Spleen (tissue), 7 donors: ENCODE data around the gene MXD3.

Source experiments
- POLR2A ChIP-seq, 3 donors: fragments of 450-650 bp; IDR thresholded peaks; one replicate each; pipeline ENCODE4 v1.5.1; 2017; ENCODE audit warnings: antibody characterized with exemption in 3 of 3, mild to moderate bottlenecking in 1 of 3
- TF ChIP-seq, protein P1 (sequence below), 11 experiments: fragments of 200-600 bp in 7 of 11; fragments of 450-650 bp in 4 of 11; sonication (generic) in 4 of 11; IDR thresholded peaks in 8 of 11; conservative IDR thresholded peaks in 3 of 11; 1 replicate in 7 of 11; 2 replicates in 4 of 11; pipeline versions ENCODE4 v1.4.0 to v1.8.0; 2016 to 2021; ENCODE audit warnings: antibody characterized with exemption in 11 of 11, inconsistent platforms in 4 of 11, mild to moderate bottlenecking in 1 of 11
- donor health status: DM: no; HTN: no; CAD: no; lungs with moderate emphysema.
- donor health status: DM: no; HTN: no; CAD: no.
- donor health status: DM: no; HTN: no; CAD: no.

GRCh38 chr5:177319913-177320588 lies 8.4 kb upstream of the MXD3 start:
- TF ChIP-seq, protein P1, sequence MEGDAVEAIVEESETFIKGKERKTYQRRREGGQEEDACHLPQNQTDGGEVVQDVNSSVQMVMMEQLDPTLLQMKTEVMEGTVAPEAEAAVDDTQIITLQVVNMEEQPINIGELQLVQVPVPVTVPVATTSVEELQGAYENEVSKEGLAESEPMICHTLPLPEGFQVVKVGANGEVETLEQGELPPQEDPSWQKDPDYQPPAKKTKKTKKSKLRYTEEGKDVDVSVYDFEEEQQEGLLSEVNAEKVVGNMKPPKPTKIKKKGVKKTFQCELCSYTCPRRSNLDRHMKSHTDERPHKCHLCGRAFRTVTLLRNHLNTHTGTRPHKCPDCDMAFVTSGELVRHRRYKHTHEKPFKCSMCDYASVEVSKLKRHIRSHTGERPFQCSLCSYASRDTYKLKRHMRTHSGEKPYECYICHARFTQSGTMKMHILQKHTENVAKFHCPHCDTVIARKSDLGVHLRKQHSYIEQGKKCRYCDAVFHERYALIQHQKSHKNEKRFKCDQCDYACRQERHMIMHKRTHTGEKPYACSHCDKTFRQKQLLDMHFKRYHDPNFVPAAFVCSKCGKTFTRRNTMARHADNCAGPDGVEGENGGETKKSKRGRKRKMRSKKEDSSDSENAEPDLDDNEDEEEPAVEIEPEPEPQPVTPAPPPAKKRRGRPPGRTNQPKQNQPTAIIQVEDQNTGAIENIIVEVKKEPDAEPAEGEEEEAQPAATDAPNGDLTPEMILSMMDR (IDR thresholded peaks at IDR 0.05 in 8 of 11, conservative IDR thresholded peaks at IDR 0.05 in 3 of 11) = no peak
- no peak for TF ChIP-seq POLR2A (IDR thresholded peaks at IDR 0.05)
